ENCODE results near the gene ARHGEF4.

Gene ARHGEF4

DNA sequence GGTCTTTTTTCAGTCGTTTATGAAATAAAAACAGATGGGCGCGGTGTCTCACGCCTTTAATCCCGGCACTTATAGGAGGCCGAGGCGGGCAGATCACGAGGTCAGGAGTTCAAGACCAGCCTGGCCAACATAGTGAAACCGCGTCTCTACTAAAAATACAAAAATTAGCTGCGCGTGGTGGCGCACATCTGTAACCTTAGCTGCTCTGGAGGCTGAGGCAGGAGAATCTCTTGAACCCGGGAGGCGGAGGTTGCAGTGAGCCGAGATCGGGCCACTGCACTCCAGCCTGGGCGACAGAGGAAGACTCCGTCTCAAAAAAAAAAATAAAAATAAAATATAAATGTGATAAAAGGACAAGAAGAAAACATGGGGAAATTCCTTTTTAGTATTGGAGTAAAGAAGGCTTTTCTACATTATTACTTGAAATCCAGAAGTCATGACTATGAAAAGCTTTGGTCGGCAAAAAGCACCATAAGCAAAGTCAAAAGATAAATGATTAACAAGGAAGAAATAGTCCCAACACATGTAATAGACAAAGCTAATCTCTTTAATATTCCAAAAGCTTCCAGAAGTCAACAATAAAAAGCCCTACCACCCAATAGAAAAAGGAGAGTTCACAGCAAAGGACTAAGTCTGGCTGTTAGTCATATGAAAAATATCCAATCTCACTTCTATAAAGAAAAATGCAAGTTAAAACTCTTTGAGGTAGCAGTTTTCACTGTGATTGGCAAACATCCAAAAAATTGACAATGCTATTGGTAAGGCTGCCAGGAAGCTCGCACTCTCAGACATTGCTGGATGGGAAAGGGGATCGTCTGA lies 258.0 kb downstream of the ARHGEF4 start:
- no peak for DNase-seq

Measured in hematopoietic multipotent progenitor cell treated with erythropoietin and hydrocortisone succinate and interleukin-3 and kit ligand, for 8 days (in vitro differentiated cells).